Activated effector memory CD4-positive, alpha-beta T cell treated with anti-CD3 and anti-CD28 coated beads, Interleukin-2, amount 50 U/mL, for 16 hours (primary cell): ENCODE data around the gene PRSS12.
"Not testable (repeated sequence)": the region's sequence is repeated elsewhere in the genome, so short reads cannot be mapped to it uniquely, and the experiment has no call there.

Experiments
- DNase-seq: peaks from one replicate; pipeline ENCODE4 v3.0.0-alpha.2; 2020

The PRSS12 gene, protein sequence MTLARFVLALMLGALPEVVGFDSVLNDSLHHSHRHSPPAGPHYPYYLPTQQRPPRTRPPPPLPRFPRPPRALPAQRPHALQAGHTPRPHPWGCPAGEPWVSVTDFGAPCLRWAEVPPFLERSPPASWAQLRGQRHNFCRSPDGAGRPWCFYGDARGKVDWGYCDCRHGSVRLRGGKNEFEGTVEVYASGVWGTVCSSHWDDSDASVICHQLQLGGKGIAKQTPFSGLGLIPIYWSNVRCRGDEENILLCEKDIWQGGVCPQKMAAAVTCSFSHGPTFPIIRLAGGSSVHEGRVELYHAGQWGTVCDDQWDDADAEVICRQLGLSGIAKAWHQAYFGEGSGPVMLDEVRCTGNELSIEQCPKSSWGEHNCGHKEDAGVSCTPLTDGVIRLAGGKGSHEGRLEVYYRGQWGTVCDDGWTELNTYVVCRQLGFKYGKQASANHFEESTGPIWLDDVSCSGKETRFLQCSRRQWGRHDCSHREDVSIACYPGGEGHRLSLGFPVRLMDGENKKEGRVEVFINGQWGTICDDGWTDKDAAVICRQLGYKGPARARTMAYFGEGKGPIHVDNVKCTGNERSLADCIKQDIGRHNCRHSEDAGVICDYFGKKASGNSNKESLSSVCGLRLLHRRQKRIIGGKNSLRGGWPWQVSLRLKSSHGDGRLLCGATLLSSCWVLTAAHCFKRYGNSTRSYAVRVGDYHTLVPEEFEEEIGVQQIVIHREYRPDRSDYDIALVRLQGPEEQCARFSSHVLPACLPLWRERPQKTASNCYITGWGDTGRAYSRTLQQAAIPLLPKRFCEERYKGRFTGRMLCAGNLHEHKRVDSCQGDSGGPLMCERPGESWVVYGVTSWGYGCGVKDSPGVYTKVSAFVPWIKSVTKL

DNA sequence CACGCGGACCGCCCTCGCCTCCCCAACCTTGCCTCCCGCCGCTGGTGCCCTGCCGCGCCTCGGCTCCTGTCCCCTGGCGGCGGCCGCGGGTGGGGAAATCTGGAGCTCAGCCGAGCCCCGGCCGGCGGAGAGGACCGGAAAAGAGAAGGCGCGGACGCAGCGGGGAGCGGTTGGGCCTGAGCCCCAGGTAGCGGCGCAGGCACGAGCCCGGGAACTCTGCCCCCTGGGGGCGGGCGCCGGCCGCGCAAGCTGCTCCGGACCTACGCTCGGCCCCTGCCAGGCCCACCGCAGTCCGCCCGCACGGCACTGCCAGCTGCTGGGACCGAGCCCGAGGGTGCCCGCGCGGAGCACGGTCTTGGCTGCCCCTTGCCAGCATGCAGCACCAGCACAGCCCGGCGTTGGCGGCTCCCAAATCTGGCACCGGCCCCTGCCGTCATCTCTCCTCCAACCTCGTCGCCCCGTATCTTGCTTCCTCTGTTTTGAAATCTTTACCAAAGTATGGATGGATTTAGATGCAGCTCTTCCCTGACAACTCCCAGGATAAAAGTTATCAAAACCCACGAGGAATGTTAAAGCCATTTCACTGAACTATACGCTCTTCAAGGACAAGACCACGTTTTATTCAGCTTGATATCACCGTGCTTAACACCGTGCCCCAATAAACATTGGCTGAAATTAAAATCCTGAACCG, at the start of gene PRSS12:
Gene PRSS12, minus strand, starts transcription at position 161 of the 691 bp plus-strand sequence. CDS start 283 bp downstream, outside the sequence.
- DNase-seq, result peak; percentile 81

DNA sequence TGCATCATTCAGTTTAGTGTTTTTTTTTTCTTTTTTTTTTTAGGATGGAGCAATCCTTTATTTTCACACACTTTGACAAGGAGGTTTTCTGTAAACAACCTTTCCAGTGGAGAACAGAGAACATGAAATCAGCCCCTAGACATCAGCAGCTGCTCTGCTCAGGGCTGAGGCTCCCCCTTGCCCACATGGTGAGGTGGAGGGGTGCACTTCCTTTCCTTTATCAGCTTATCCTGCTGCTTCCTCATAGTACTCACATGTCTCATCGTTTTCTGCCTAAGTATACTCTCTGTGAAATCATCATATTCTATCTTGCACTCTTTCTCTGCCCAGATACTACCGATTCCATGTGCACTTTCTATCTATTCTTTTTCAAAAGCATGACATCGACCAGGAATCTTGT, 47.6 kb upstream of the PRSS12 start:
- no peak for DNase-seq

DNA sequence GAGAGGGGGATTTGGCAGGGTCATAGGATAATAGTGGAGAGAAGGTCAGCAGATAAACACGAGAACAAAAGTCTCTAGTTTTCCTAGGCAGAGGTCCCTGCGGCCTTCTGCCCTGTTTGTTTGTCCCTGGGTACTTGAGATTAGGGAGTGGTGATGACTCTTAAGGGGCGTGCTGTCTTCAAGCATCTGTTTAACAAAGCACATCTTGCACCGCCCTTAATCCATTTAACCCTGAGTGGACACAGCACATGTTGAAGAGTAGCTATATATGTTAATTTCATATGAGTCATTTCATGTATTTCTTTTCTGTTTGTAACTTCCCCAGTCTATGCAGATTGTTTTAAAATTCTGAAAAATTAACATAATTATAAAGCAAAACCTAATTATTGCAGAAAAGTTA, 47.1 kb upstream of the PRSS12 start:
- not testable (repeated sequence) for DNase-seq

DNA sequence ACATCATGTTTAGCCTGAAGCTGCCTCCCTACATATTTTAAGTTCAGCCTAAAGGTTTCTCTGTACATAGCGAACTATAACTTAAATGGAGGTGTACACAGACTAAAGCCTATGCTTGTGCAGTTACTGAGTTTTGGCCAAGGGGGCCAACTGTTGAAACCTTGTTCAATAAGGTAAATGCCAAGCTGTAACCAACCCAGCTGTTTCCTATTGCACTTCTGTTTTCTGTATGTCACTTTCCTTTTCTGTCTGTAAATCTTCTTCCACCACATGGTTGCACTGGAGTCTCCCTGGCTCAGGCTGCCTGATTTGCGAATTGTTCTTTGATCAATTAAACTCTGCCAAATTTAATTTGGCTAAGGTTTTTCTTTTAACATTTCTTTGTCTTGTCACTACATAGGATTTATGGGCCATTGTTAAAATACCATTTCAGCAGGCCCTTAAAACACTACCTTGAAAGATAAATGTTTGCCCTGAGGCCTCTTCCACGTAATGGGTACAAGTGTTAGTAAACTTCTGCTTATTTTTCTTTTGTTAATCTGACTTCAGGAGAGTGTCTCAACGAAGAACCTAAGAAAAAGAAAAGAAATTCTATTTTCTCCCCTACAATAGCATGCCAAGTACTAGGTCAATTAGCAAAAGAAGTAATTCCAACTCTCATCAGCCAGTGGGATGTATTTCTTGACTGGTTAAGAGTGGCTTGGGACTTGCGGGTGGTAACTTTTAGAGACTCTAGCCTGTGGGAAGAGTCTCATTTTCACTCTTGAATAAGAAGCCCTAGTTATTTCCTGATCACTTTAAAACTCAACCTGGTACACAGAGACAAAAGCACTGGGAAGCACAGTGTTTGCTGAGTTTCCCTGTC, 45.7 kb upstream of the PRSS12 start:
- DNase-seq, result no peak

DNA sequence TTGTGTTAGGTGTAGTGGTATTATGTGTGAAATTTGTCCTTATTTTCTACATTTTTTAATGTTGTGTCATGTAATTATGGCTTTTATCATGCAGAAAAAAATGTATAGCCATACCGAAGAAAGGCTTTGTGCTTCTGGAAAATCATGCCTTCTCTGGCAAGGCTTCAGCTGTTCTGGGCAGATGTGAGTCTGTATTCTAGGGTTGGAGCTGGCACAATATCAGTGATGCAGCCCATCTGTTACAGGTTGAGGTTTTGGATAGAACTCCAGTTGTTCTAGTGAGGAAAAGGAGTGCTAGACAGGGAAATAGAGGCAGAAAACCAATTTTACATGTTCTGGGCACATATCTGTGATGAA, 44.8 kb upstream of the PRSS12 start:
- no peak for DNase-seq

DNA sequence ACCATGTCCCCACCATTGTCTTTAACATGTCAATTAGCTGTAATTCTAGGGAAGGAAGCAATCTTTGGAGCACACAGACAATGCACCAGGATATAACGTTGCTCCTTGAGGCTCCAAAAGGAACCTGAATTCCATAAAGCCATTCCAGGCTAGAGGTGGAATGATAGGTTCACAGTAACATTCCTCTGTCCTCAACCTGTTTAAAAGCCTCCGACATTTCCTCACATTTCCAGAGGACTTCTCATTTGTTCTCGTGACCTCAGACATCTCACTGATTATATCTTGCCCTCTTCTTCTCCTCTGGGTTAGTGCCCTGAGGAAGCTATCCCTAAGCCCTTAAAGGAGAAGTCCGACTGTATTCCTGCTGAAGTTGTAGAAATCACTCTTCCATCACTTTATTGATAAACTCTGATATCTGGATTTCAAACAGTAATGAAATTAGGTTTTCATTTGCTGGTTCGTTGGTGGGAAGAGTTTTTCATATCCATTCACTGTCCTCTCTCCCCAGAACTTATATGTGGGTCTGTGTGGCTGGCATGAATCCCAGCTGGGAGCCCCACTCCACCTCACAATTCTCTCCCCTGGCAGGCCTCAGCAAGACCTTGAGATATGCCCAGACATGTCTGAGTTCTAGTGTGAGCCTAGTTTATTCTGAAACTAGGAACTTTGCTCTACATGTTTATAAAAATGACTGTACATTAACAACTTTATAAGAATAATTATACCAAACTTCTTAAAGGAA, 44.2 kb upstream of the PRSS12 start:
- DNase-seq, result no peak

DNA sequence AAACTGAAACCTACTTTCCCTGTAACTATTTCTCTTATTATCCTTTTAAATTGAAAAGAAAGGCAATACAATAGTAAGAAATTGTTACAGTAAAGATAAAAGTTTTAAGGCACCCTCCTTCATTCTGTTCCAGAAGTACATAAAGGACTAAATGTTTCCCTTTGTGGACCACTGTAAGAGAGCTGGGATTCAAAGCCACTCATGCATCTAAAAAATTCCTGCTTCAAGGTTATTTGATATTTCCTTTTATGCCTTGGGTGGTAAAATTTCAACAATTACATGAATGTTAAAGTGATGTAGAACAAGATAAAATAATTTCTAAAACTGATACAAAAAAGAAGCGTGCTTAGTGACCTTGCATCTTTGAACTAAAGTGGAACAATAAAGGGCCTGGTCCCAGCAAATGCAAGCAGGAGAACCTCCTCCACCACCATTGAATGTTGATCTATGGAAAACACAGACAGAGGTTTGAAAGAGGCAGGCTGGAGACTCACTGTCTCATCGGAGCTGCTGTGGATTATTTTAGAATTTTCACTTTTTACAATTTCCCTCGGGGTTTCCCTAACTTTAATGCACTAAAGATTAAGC, 42.3 kb upstream of the PRSS12 start:
- DNase-seq, result no peak

DNA sequence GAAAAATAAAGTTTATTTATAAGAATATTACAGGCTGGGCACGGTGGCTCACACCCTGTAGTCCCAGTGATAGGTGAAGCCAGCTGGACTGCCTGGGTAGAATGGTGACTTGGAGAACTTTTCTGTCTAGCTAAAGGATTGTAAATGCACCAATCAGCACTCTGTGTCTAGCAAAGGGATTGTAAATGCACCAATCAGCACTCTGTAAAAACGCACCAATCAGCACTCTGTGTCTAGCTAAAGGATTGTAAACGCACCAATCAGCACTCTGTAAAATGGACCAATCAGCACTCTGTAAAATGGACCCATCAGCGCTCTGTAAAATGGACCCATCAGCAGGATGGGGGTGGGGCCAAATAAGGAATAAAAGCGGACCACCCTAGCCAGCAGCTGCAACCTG, 39.7 kb upstream of the PRSS12 start:
- DNase-seq, result not testable (repeated sequence)

DNA sequence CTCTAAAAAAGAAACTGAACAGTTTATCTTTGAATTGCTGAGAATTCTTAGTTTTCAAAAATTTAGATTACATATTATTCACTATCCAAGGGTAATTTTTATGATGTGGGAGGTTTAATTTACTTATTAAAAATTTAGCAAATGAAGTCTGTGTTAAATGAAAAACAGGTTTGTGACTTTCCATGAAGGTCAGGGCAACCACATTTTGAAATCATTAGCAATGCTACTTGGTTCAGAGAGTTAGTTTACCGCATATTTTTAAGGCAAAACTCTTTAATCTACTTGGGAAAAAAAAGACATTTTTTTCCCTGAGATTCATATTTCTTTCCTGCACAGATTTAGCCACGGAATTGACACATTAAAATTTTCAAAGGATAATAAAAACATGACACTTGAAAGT, 37.3 kb upstream of the PRSS12 start:
- no peak for DNase-seq

DNA sequence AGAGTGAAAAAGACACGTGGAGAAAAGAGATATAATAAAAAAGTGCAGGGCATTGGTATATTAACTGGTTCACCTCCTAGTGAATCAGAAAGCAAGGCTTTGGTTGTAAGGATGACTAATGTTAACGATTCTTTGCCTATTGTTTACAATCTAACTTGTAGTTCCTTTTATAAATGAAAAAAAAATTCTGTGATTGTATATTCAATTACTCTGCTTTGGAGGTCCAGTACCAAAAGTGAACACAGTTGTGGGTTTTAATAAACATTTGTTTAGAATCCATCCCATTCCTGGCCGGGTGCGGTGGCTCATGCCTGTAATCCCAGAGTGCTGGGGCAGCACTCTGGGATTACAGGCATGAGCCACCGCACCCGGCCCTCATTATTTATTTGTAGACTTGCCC, 36.9 kb upstream of the PRSS12 start:
- no peak for DNase-seq

DNA sequence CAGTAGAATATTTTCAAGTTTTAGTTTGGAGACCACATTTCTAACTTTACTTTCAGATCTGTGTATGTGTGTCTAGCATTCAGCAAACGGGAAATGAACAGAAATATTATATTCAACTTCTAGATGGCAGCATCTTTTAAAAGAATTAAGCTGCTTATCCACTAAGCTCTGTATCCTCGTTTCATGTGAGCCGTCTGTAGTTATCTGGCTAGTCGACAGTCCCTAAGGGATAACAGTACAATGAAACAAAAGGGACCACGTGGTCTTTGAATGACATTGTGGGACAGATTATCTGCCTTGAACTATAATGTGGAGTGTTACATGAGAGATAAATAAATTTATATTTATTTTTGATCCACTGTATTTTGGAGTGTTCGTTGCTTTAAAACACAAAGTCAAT, 35.8 kb upstream of the PRSS12 start:
- no peak for DNase-seq

DNA sequence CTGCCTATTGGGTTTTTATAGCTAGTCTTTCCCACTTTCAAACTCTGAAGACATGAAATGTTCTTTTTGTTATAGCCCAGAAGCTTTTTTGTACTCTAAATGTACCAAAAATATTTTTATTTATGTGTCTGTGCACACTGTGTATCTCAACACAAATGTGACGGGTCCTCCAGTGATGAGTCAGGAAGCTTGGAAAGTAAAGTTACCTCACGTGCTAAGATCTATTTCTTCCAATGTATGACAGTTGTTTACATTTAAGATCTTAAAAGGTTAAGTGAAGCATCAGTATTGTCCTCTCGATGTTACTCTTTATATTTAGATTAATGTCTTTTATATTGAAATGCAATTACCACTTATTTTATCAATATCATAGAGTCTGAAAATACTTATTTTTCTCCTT, 29.1 kb upstream of the PRSS12 start:
- no peak for DNase-seq

DNA sequence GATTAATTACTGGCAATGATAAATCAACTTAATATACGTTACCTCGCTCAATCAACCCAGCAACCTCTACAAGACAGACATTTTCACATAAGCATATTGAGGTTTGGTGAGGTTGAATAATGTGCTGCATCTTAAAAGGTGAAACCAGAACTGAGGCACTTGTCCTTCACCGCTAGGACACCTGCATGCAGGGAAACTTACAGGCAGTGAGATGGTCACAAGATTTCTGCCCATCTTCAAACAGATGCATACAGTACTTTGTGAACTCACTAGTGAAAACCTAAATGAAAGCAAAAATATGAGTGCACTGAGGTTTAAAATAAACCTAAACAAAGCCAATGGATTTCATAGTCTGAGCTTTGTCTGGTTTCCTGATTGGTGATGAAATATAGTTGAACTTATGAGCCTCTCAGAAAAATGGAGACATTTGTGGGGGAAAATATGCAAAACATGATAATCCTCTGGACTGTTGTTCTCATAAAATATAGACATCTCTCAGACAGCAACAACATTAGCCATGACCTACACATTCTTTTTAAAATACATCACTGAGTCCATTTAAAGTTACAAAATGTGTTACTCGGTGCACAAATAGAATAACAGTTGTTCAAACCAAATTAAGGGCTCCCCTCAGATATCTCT, 20.9 kb upstream of the PRSS12 start:
- DNase-seq, result no peak

DNA sequence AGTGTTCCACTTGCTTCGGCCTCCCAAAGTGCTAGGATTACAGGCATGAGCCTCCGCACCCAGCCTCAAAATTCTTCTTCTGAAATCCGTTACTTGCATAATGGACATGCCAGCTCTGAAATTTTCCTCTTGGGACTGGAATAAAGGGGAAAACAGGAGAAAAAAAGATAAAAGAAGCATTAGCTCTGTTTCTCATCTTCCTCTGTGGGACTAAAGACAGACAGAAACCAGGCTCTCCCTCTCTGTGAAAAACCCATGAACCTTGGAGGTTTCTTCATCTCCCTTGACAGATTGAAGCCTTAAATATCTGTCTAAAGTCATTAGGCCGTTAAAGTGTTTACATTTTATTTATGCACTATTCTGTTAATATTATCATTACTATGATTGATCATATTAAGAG, 19.4 kb upstream of the PRSS12 start:
- no peak for DNase-seq

DNA sequence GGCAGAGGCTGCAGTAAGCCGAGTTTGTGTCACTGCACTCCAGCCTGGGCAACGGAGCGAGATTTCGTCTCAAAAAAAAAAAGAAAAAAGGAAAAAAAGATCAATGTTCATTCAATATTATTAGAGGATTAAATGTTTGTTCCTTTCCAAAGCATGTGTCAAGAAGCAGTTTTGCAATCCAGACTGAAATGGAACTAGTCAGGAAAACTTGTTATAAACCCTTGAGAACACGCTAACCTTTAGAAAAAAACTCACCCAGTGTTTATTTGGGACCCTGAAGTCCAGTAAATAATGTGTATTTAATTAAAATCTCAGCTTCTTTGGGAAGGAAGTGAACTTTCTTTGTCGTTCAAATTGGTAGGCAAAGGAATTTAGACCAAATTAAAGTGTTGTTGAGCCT, 16.4 kb upstream of the PRSS12 start:
- DNase-seq, result no peak

DNA sequence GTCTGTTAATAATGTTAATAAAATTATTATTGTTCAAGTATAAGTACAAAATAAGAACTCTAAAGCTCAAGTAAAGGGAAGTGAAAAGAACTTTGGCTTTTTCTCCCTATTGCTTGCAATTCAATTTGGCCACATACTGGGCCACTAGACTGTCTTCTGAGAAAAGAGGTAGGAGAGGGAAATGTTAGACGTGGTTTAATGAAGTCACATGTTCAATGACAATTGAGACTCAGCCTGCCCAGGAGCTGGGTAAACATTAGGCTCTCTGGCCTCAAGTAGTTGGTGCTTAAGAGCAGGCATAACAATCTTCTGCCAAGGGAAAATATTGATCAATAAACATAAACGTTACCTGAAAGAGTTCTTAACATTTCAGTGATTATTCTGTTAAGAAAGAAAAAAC, 15.1 kb upstream of the PRSS12 start:
- DNase-seq, result no peak

DNA sequence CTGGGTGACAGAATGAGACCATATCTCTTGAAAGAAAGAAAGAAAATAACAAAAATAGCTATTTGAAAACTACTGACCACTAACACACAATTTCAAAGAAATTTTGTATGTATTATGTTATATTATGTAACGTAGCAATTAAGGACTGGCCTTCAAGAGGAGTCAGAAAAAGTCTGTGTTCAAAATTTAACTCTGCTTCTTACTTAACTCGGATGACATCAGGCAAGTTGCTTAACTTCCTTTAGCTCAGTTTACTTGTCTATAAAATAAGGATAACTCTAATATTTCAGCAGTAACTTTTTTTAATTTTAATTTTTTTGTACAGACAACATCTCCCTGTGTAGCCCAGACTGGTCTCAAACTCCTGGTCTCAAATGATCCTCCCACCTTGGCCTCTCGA, 14.6 kb upstream of the PRSS12 start:
- DNase-seq, result no peak

DNA sequence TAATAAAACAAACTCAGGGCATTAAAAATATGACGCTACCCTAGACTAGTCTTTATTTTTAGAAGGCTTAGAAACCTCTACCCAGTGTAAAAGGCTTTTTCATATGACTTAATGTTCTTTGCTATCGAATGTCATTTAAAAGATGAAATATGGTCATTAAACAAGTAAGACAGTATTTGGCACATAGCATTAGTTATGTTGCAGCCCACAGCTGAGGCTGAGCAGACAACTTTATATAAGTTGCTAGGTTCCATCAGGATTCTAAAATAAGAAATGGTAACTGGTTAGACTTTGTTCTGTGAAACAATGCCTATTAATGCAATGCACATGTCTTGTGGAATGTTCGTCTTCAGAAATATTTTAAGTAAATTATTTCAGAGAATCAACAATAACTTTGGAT, 10.4 kb upstream of the PRSS12 start:
- no peak for DNase-seq

DNA sequence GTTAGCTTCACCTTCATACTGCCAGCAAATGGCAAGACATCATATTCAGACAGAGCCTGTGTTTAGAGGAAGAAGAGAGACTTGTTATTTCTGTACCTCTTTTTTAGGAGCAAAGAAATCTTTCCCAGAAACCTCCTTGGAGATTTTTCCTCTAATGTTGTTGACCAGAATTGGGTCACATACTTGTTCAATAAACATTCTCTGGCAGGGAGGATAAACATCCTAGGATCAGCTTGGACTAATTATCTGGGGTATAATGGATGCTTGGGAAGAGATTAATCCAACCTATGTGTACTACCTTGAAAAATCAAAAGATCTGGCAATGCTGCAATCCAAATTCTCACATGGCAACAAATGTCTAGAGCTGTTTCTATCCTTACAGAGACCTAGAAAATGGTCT, 8.4 kb upstream of the PRSS12 start:
- DNase-seq, result no peak

DNA sequence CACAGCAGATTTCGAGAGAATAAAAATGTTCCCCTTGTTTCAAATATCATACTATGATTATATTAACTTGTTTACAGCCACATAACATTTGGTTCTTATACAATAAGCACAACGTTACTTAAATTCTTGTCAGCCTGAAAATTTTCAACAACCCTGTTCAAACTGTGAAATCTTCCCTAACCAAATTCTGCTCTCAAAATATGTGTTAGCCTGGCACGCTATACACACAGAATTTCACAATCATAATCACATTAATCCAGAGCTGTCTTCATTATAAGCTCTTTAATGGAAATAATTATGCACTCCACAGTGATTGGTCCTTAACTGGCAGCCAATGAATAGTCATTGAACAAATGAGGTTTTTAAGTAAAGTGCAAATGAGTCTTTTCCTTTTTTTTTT, 7.3 kb upstream of the PRSS12 start:
- DNase-seq, result no peak

DNA sequence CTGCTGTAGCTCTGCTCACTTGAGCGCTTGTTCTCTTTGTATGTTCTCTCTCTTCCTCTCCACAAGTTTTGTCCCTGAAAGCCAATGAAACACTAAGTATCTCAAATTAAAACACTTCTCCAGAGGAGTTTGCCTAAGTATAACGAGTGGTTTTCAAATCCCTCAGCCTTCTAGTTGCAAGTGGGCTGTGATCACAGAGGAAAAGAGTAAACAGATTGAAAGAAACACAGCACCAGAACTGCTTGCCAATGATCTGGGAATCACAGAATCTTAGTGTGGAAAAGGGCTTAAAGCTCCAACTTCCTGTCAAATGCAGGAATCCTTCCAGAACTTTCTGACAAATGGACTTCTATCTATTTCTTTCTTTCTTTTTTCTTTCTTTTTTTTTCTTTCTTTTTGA, 4.8 kb upstream of the PRSS12 start:
- no peak for DNase-seq
